Left lobe of liver (tissue), 2 donors: Measurements from ENCODE around the gene VAMP2. TPM values are rescaled to one million over a fixed set of nuclear protein-coding genes. Genes with fewer than 3 reads are reported as not detected.

Experiments
- ATAC-seq: fragments of 200-7000 bp; cut with Tn5 transposase; one replicate; pipeline ENCODE4 v1.9.1; 2020; ENCODE audit warnings: mild to moderate bottlenecking, moderate library complexity
- DNase-seq: peaks from one replicate; pipeline ENCODE4 v3.0.0-alpha.2; 2020; ENCODE audit warnings: low spot score
- total RNA-seq: library from RNA; stranded (reverse); gene quantifications from one replicate; pipeline ENCODE4 v1.2.1, GENCODE V29; 2021
- donor health status: DM: no; HTN: no; CAD: no; lungs with moderate emphysema.
- donor health status: DM: no; HTN: yes; CAD: no.

The VAMP2 gene
- total RNA-seq, 1 donor from 2014 or later: 18.1 TPM

GRCh38 chr17:8143581-8144400, 19.0 kb downstream of the VAMP2 start:
- DNase-seq (peak; percentile 48), ATAC-seq (no peak)

- ATAC-seq (no peak), DNase-seq (no peak)
These were observed 19.7 kb downstream of the VAMP2 start for GRCh38 chr17:8142887-8143580.

- DNase-seq (no peak), ATAC-seq (no peak)
These were observed 20.4 kb downstream of the VAMP2 start for GRCh38 chr17:8142158-8142886.

GRCh38 chr17:8141741-8142140, 21.0 kb downstream of the VAMP2 start:
- ATAC-seq (no peak), DNase-seq (no peak)

- peak; percentile 42 for DNase-seq
- ATAC-seq: no peak
These were observed 21.7 kb downstream of the VAMP2 start for GRCh38 chr17:8141045-8141444.

- DNase-seq (peak; percentile 45), ATAC-seq (no peak)
These were observed 22.4 kb downstream of the VAMP2 start for GRCh38 chr17:8140065-8141029.

GRCh38 chr17:8138672-8139371, 23.9 kb downstream of the VAMP2 start:
- DNase-seq (peak; percentile 87), ATAC-seq (peak; percentile 80)

- no peak for DNase-seq
- ATAC-seq: no peak
These were observed 24.4 kb downstream of the VAMP2 start for GRCh38 chr17:8138374-8138671.

GRCh38 chr17:8137645-8138373, 24.9 kb downstream of the VAMP2 start:
- DNase-seq (no peak), ATAC-seq (no peak)

GRCh38 chr17:8133941-8134340, 28.8 kb downstream of the VAMP2 start:
- DNase-seq (no peak), ATAC-seq (no peak)

- DNase-seq (no peak), ATAC-seq (no peak)
These were observed 29.3 kb downstream of the VAMP2 start for GRCh38 chr17:8133399-8133798.

- DNase-seq: no peak
- no peak for ATAC-seq
These were observed 30.8 kb downstream of the VAMP2 start for GRCh38 chr17:8131844-8132441.

- no peak for ATAC-seq
- DNase-seq: no peak
These were observed 34.5 kb downstream of the VAMP2 start for GRCh38 chr17:8128125-8128784.

- DNase-seq (no peak), ATAC-seq (peak; percentile 54)
These were observed 36.2 kb downstream of the VAMP2 start for GRCh38 chr17:8126491-8127066.

GRCh38 chr17:8125947-8126490, 36.7 kb downstream of the VAMP2 start:
- DNase-seq (no peak), ATAC-seq (peak; percentile 8)

- DNase-seq (peak; percentile 80), ATAC-seq (peak; percentile 59)
These were observed 37.4 kb downstream of the VAMP2 start for GRCh38 chr17:8125154-8125946.
